Measurements from ENCODE around the gene SARDH.

Gene SARDH

GRCh38 chr9:133621725-133622267 is 116.4 kb downstream of the SARDH start:
- Histone ChIP-seq H3K4me2 (no peak overlapping the region), H2AFZ (ENCODE audit: low read depth) (no peak overlapping the region), H3K79me2 (ENCODE audit: insufficient read depth, low read depth) (no peaks in the 10 kb centered on the region), H3K4me3 (IDR thresholded peaks at IDR 0.05; ENCODE audit: insufficient read depth, low read depth, low read length) (no peak overlapping the region), H3K27me3 (ENCODE audit: insufficient read depth, low read depth) (peaks cover 58% of the 10 kb centered on the region), H3K4me1 (ENCODE audit: low read depth, poor library complexity, severe bottlenecking) (no peaks in the 10 kb centered on the region), H3K9ac (no peak overlapping the region), H3K27ac (no peak overlapping the region), H3K36me3 (ENCODE audit: insufficient read depth) (no peaks in the 10 kb centered on the region), H4K20me1 (ENCODE audit: insufficient read depth) (no peaks in the 10 kb centered on the region)
- no peak for TF ChIP-seq CTCF (conservative IDR thresholded peaks at IDR 0.05; ENCODE audit: low read depth, low read length)

- Histone ChIP-seq H3K9ac (no peak overlapping the region), H3K4me3 (IDR thresholded peaks at IDR 0.05; ENCODE audit: insufficient read depth, low read depth, low read length) (no peak overlapping the region), H3K4me1 (ENCODE audit: low read depth, poor library complexity, severe bottlenecking) (no peaks in the 10 kb centered on the region), H3K4me2 (no peak overlapping the region), H4K20me1 (ENCODE audit: insufficient read depth) (no peaks in the 10 kb centered on the region), H2AFZ (ENCODE audit: low read depth) (no peak overlapping the region), H3K36me3 (ENCODE audit: insufficient read depth) (no peaks in the 10 kb centered on the region), H3K27ac (no peak overlapping the region), H3K79me2 (ENCODE audit: insufficient read depth, low read depth) (no peaks in the 10 kb centered on the region), H3K27me3 (ENCODE audit: insufficient read depth, low read depth) (peaks cover 67% of the 10 kb centered on the region)
- TF ChIP-seq CTCF (conservative IDR thresholded peaks at IDR 0.05; ENCODE audit: low read depth, low read length): no peak
These were observed 118.4 kb downstream of the SARDH start for GRCh38 chr9:133619791-133620190.

- Histone ChIP-seq H2AFZ (ENCODE audit: low read depth) (no peak overlapping the region), H3K4me1 (ENCODE audit: low read depth, poor library complexity, severe bottlenecking) (no peaks in the 10 kb centered on the region), H4K20me1 (ENCODE audit: insufficient read depth) (no peaks in the 10 kb centered on the region), H3K27me3 (ENCODE audit: insufficient read depth, low read depth) (peaks cover 76% of the 10 kb centered on the region), H3K4me3 (IDR thresholded peaks at IDR 0.05; ENCODE audit: insufficient read depth, low read depth, low read length) (no peak overlapping the region), H3K27ac (no peak overlapping the region), H3K79me2 (ENCODE audit: insufficient read depth, low read depth) (no peaks in the 10 kb centered on the region), H3K9ac (no peak overlapping the region), H3K36me3 (ENCODE audit: insufficient read depth) (no peaks in the 10 kb centered on the region), H3K4me2 (no peak overlapping the region)
- no peak for TF ChIP-seq CTCF (conservative IDR thresholded peaks at IDR 0.05; ENCODE audit: low read depth, low read length)
These were observed 119.4 kb downstream of the SARDH start for GRCh38 chr9:133618726-133619125.

- no peaks in the 10 kb centered on the region for H3K4me1 ChIP-seq (ENCODE audit: low read depth, poor library complexity, severe bottlenecking)
- H3K27ac ChIP-seq: no peak overlapping the region
- TF ChIP-seq CTCF (conservative IDR thresholded peaks at IDR 0.05; ENCODE audit: low read depth, low read length): no peak
- H4K20me1 ChIP-seq (ENCODE audit: insufficient read depth): no peaks in the 10 kb centered on the region
- H3K4me2 ChIP-seq: no peak overlapping the region
- H3K27me3 ChIP-seq (ENCODE audit: insufficient read depth, low read depth): peaks cover 84% of the 10 kb centered on the region
- no peak overlapping the region for H3K9ac ChIP-seq
- H2AFZ ChIP-seq (ENCODE audit: low read depth): no peak overlapping the region
- no peak overlapping the region for H3K4me3 ChIP-seq (IDR thresholded peaks at IDR 0.05; ENCODE audit: insufficient read depth, low read depth, low read length)
- no peaks in the 10 kb centered on the region for H3K79me2 ChIP-seq (ENCODE audit: insufficient read depth, low read depth)
- no peaks in the 10 kb centered on the region for H3K36me3 ChIP-seq (ENCODE audit: insufficient read depth)
These were observed 121.3 kb downstream of the SARDH start for GRCh38 chr9:133616643-133617405.

All from KMS-11 (cell line).